Adipose tissue (tissue), 3 donors: ENCODE results near the gene SRRD. TPM values are rescaled to one million over a fixed set of nuclear protein-coding genes. Genes with fewer than 3 reads are reported as not detected.
"Not testable (repeated sequence)": the region's sequence is repeated elsewhere in the genome, so short reads cannot be mapped to it uniquely, and the experiment has no call there.

Source experiments
- H3K27ac ChIP-seq: one replicate; pipeline ENCODE4 v1.5.1; 2013; ENCODE audit warnings: low read depth, low read length
- WGBS, 3 donors: extraction: QIAGEN DNeasy Blood & Tissue Kit; methylation state at CpG; one replicate each; pipeline ENCODE4 v1.1.7; 2013; 5-methylcytosine and 5-hydroxymethylcytosine counted together
- polyA plus RNA-seq, 3 donors: library from polyadenylated mRNA; stranded (reverse); fragments of 200-250 nt; gene quantifications; one replicate each; pipeline ENCODE4 v1.2.3, GENCODE V29; 2013
- donor health status: healthy with polysubstance abuse.
- donor health status: Bipolar disorder and iron deficiency.
- donor health status: healthy.

SRRD gene
- 10 to 100 TPM in 1 of 3 donors, 1 to 10 TPM in 2; 8.4 to 11.9 (median 8.9) TPM for polyA plus RNA-seq

GRCh38 chr22:26483439-26484359 lies at the start of gene SRRD, which contains the start of gene HPS4:
Gene SRRD, plus strand, starts transcription at chr22:26483877. Its CDS starts 14 bp downstream, at chr22:26483891.
Gene HPS4, minus strand, starts transcription at chr22:26483783. Its CDS starts 2,021 bp downstream, at chr22:26481762.
- WGBS, 3 donors = 0 to 1% (median 0%) methylated on average over 68 to 84 of the region's 85 CpGs
- H3K27ac ChIP-seq = no peak within 1 kb of the TSS

- WGBS, 3 donors = 49 to 72% (median 59%) methylated on average over 11 of the region's 11 CpGs
- no peak overlapping the region for H3K27ac ChIP-seq
Observed at GRCh38 chr22:26435327-26436093, 48.2 kb upstream of the SRRD start.

- H3K27ac ChIP-seq = no peak overlapping the region
- WGBS, 3 donors = 49 to 71% (median 66%) methylated on average over 11 of the region's 11 CpGs
Observed at GRCh38 chr22:26436903-26437515, 46.7 kb upstream of the SRRD start.

GRCh38 chr22:26437694-26438392 lies 45.8 kb upstream of the SRRD start:
- 90 to 92% (median 91%) methylated on average over 14 of the region's 14 CpGs for WGBS, 3 donors
- H3K27ac ChIP-seq = no peak overlapping the region

- 56 to 85% (median 83%) methylated on average over 3 of the region's 3 CpGs for WGBS, 3 donors
- H3K27ac ChIP-seq = not testable (repeated sequence)
Observed at GRCh38 chr22:26438776-26439175, 44.9 kb upstream of the SRRD start.

- H3K27ac ChIP-seq = no peak overlapping the region
- WGBS, 3 donors = 62 to 77% (median 64%) methylated on average over 3 of the region's 3 CpGs
Observed at GRCh38 chr22:26439559-26439958, 44.1 kb upstream of the SRRD start.

GRCh38 chr22:26442086-26442756 lies 41.5 kb upstream of the SRRD start:
- no peak overlapping the region for H3K27ac ChIP-seq
- WGBS, 3 donors = 73 to 83% (median 76%) methylated on average over 4 of the region's 4 CpGs

- 85 to 91% (median 87%) methylated on average over 16 of the region's 16 CpGs for WGBS, 3 donors
- H3K27ac ChIP-seq = no peak overlapping the region
Observed at GRCh38 chr22:26443901-26444690, 39.6 kb upstream of the SRRD start.

- no peak overlapping the region for H3K27ac ChIP-seq
- WGBS, 3 donors = 72 to 90% (median 89%) methylated on average over 8 of the region's 8 CpGs
Observed at GRCh38 chr22:26444777-26445176, 38.9 kb upstream of the SRRD start.

- 55 to 79% (median 76%) methylated on average over 15 of the region's 15 CpGs for WGBS, 3 donors
- no peak overlapping the region for H3K27ac ChIP-seq
Observed at GRCh38 chr22:26445577-26446275, 38.0 kb upstream of the SRRD start.

GRCh38 chr22:26446808-26447515 lies 36.7 kb upstream of the SRRD start:
- WGBS, 3 donors = 75 to 87% (median 84%) methylated on average over 17 of the region's 17 CpGs
- no peak overlapping the region for H3K27ac ChIP-seq

- no peak overlapping the region for H3K27ac ChIP-seq
- WGBS, 3 donors = 76 to 77% (median 76%) methylated on average over 15 of the region's 15 CpGs
Observed at GRCh38 chr22:26447584-26448329, 35.9 kb upstream of the SRRD start.

- H3K27ac ChIP-seq = no peak overlapping the region
- WGBS, 3 donors = 68 to 77% (median 74%) methylated on average over 5 of the region's 5 CpGs
Observed at GRCh38 chr22:26448334-26448733, 35.3 kb upstream of the SRRD start.

GRCh38 chr22:26448941-26449340 lies 34.7 kb upstream of the SRRD start:
- H3K27ac ChIP-seq = no peak overlapping the region
- 75 to 84% (median 82%) methylated on average over 6 of the region's 6 CpGs for WGBS, 3 donors

- no peak overlapping the region for H3K27ac ChIP-seq
- 78 to 84% (median 81%) methylated on average over 9 of the region's 9 CpGs for whole genome bisulfite sequencing, 3 donors
Observed at GRCh38 chr22:26450453-26451185, 33.1 kb upstream of the SRRD start.
